SU-DHL-6 (cell line): ENCODE measurements around the gene OR6K2.

Source experiments
- H2AFZ ChIP-seq: fragments of 200-600 bp; sonication (generic); 2 replicates; pipeline ENCODE4 v1.6.1; 2014; ENCODE audit warnings: low read depth, mild to moderate bottlenecking, moderate library complexity, mixed read lengths, antibody characterized with exemption, low read length; ENCODE audit not compliant: severe bottlenecking
- H3F3A ChIP-seq: fragments of 200-600 bp; shearing (Covaris generic); 2 replicates; pipeline ENCODE4 v1.6.0; 2016; ENCODE audit warnings: antibody characterized with exemption, mild to moderate bottlenecking; ENCODE audit not compliant: insufficient read depth
- H3K27ac ChIP-seq: fragments of 200-600 bp; sonication (generic); 2 replicates; pipeline ENCODE4 v1.5.1; 2016; ENCODE audit warnings: low read depth, mild to moderate bottlenecking, low read length, moderate library complexity, mixed read lengths
- H3K27me3 ChIP-seq: fragments of 200-600 bp; sonication (generic), shearing (Covaris generic); 2 replicates; pipeline ENCODE4 v1.6.0; 2014; ENCODE audit warnings: mild to moderate bottlenecking, low read length
- H3K36me3 ChIP-seq: fragments of 200-600 bp; sonication (generic); 2 replicates; pipeline ENCODE4 v1.6.1; 2014; ENCODE audit warnings: mild to moderate bottlenecking, low read length, mixed read lengths
- H3K4me2 ChIP-seq: fragments of 300-600, 200-600 bp; shearing (Covaris generic), sonication (generic); 2 replicates; pipeline ENCODE4 v1.6.0; 2014; ENCODE audit warnings: low read length, low read depth, mild to moderate bottlenecking; ENCODE audit not compliant: poor library complexity, severe bottlenecking
- H3K4me3 ChIP-seq: fragments of 200-600 bp; sonication (generic); 2 replicates; pipeline ENCODE4 v1.5.1; 2014; ENCODE audit warnings: antibody characterized with exemption, low read length, mild to moderate bottlenecking, mixed read lengths; ENCODE audit not compliant: insufficient read depth, poor library complexity, severe bottlenecking
- H3K79me2 ChIP-seq: fragments of 200-600 bp; sonication (generic); 2 replicates; pipeline ENCODE4 v1.6.1; 2014; ENCODE audit warnings: mild to moderate bottlenecking, low read length, moderate library complexity; ENCODE audit not compliant: insufficient read depth
- H3K9ac ChIP-seq: fragments of 200-600 bp; sonication (generic); 2 replicates; pipeline ENCODE4 v1.7.0; 2014; ENCODE audit warnings: mild to moderate bottlenecking, low read length
- H3K9me2 ChIP-seq: fragments of 200-600 bp; sonication (generic); replicated peaks from 2 replicates; pipeline ENCODE4 v1.6.1; 2014; ENCODE audit warnings: low read length; ENCODE audit not compliant: insufficient read depth
- H3K9me3 ChIP-seq: fragments of 200-600 bp; sonication (generic); 2 replicates; pipeline ENCODE4 v1.6.1; 2014; ENCODE audit warnings: low read length, mixed read lengths; ENCODE audit not compliant: insufficient read depth
- H4K20me1 ChIP-seq: fragments of 200-600 bp; sonication (generic); 2 replicates; pipeline ENCODE4 v1.6.1; 2014; ENCODE audit warnings: low read depth, mild to moderate bottlenecking, antibody characterized with exemption, low read length, moderate library complexity, mixed read lengths
- EZH2phosphoT487 ChIP-seq: fragments of 200-600 bp; sonication (generic), shearing (Covaris generic); conservative IDR thresholded peaks from 2 replicates; pipeline ENCODE4 v1.6.1; 2018; ENCODE audit warnings: mild to moderate bottlenecking, antibody characterized with exemption, low read length, moderate library complexity, mixed read lengths
- TF ChIP-seq, protein P1 (sequence below): fragments of 200-600 bp; sonication (generic); IDR thresholded peaks from one replicate; pipeline ENCODE4 v1.5.1; 2017; ENCODE audit warnings: antibody characterized with exemption, mild to moderate bottlenecking, low read length, moderate library complexity; ENCODE audit not compliant: insufficient read depth, poor library complexity, severe bottlenecking

The OR6K2 gene

DNA sequence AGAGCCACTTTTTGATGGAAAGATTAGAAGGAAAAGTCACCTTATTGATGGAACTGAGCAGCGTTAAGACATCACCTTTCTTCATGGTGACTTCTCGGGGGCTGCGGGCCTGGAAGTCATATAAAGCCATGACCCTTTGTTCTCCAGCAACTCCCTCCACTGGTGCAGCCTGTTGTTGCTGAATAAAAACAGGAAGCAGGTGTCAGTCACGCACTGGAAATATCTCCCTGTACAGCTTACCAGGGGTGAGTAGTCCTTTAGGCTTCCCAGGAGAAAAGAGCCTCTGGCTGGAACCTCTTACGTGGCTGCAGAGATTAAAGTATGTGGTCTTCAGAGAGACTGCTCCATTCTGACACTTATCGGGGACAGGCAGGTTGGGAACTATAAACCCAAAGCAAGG lies 45.9 kb downstream of the OR6K2 start:
- H3K9ac ChIP-seq: no peak overlapping the region
- H3K79me2 ChIP-seq: no peaks in the 10 kb centered on the region
- no peaks in the 10 kb centered on the region for H4K20me1 ChIP-seq
- no peaks in the 10 kb centered on the region for H3K9me2 ChIP-seq
- no peaks in the 10 kb centered on the region for H3K9me3 ChIP-seq
- no peak overlapping the region for H3K27ac ChIP-seq
- H3K4me2 ChIP-seq: no peak overlapping the region
- H3K36me3 ChIP-seq: no peaks in the 10 kb centered on the region
- no peaks in the 10 kb centered on the region for H3K27me3 ChIP-seq
- no peaks in the 10 kb centered on the region for H3F3A ChIP-seq
- TF ChIP-seq, protein P1, sequence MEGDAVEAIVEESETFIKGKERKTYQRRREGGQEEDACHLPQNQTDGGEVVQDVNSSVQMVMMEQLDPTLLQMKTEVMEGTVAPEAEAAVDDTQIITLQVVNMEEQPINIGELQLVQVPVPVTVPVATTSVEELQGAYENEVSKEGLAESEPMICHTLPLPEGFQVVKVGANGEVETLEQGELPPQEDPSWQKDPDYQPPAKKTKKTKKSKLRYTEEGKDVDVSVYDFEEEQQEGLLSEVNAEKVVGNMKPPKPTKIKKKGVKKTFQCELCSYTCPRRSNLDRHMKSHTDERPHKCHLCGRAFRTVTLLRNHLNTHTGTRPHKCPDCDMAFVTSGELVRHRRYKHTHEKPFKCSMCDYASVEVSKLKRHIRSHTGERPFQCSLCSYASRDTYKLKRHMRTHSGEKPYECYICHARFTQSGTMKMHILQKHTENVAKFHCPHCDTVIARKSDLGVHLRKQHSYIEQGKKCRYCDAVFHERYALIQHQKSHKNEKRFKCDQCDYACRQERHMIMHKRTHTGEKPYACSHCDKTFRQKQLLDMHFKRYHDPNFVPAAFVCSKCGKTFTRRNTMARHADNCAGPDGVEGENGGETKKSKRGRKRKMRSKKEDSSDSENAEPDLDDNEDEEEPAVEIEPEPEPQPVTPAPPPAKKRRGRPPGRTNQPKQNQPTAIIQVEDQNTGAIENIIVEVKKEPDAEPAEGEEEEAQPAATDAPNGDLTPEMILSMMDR: no peak
- TF ChIP-seq EZH2phosphoT487: no peak
- H3K4me3 ChIP-seq: no peak overlapping the region
- no peak overlapping the region for H2AFZ ChIP-seq

DNA sequence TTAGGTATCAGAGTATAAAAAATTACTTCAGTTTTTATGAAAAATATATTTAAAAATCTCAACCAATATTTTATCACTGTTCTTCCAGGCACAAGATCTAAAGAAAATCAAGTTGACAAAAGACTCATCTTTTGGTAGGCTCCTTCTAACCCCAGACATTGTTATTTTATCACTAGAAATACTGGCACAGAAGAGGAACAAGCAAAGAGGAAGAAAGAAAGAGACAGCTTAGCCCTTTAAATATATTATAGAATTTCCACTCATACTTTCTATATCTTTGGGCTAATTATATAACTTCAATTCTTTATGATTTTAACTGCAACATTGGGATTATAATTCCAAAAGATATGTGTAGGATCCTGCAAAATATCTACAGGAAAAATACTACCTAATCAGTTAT lies 46.4 kb downstream of the OR6K2 start:
- Histone ChIP-seq H3K27ac (no peak overlapping the region), H3K9me3 (no peaks in the 10 kb centered on the region)

DNA sequence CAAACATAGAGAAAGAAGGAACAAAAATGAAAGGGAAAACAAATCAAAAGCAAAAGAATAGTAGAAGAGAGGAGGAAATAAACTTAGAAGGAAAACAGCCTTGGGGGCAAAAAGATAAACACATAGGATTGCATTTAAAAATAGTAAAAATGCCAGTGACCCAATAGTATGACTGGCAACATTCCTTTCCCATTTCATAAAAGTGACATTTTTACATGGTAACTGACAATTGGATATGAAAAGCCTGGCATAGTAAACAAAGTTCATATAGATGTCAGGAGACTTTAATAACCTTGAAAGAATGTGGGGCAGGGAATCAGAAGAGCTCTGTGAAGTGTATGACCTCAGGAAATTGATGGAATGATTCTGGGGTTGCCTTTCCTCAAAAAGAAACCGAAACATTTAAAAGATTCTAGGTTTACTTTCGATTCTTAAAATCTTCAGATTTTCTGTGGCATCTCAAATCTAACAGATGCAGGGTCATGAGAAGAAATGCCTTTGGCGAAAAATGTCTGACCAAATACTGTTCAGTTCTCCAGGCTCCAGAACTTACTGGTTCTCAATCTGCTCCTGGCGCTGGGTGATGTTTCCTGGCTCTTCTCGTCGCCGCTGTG lies 47.6 kb downstream of the OR6K2 start:
- Histone ChIP-seq H3K4me3 (no peak overlapping the region), H3K9me2 (no peaks in the 10 kb centered on the region), H2AFZ (no peak overlapping the region), H3K9ac (no peak overlapping the region), H3K27ac (no peak overlapping the region), H3K9me3 (no peaks in the 10 kb centered on the region), H4K20me1 (no peaks in the 10 kb centered on the region), H3K4me2 (no peak overlapping the region), H3K36me3 (no peaks in the 10 kb centered on the region), H3F3A (no peaks in the 10 kb centered on the region), H3K79me2 (no peaks in the 10 kb centered on the region), H3K27me3 (no peaks in the 10 kb centered on the region)
- TF ChIP-seq, protein P1: no peak
- TF ChIP-seq EZH2phosphoT487: no peak

More for the DNA sequence above, 46.4 kb downstream of the OR6K2 start:
- no peaks in the 10 kb centered on the region for H4K20me1 ChIP-seq
- no peaks in the 10 kb centered on the region for H3F3A ChIP-seq
- TF ChIP-seq, protein P1: no peak
- no peak for TF ChIP-seq EZH2phosphoT487
- H3K4me3 ChIP-seq: no peak overlapping the region
- no peaks in the 10 kb centered on the region for H3K27me3 ChIP-seq
- H3K9ac ChIP-seq: no peak overlapping the region
- H3K9me2 ChIP-seq: no peaks in the 10 kb centered on the region
- H2AFZ ChIP-seq: no peak overlapping the region
- no peak overlapping the region for H3K4me2 ChIP-seq
- H3K79me2 ChIP-seq: no peaks in the 10 kb centered on the region
- no peaks in the 10 kb centered on the region for H3K36me3 ChIP-seq
